HG02943 (cell line): ENCODE measurements around the gene ATRX.
"Not testable (repeated sequence)": the region's sequence is repeated elsewhere in the genome, so short reads cannot be mapped to it uniquely, and the experiment has no call there.

Experiments used
- ATAC-seq: cut with Tn5 transposase; IDR thresholded peaks from one replicate; pipeline ENCODE4 v1.9.1; 2021; ENCODE audit warnings: mild to moderate bottlenecking, low read depth, moderate library complexity; ENCODE audit not compliant: unreplicated experiment

The ATRX gene

GRCh38 chrX:77622672-77623071 lies 163.3 kb downstream of the ATRX start:
- ATAC-seq: no peak

GRCh38 chrX:77622233-77622632 lies 163.8 kb downstream of the ATRX start:
- no peak for ATAC-seq

GRCh38 chrX:77621453-77621852 lies 164.6 kb downstream of the ATRX start:
- not testable (repeated sequence) for ATAC-seq

- ATAC-seq: no peak
These were observed 168.8 kb downstream of the ATRX start for GRCh38 chrX:77617206-77617605.

- no peak for ATAC-seq
These were observed 182.2 kb downstream of the ATRX start for GRCh38 chrX:77603635-77604336.

GRCh38 chrX:77597511-77597910 lies 188.5 kb downstream of the ATRX start:
- ATAC-seq: no peak

- ATAC-seq: no peak
These were observed 188.9 kb downstream of the ATRX start for GRCh38 chrX:77597090-77597489.

- no peak for ATAC-seq
These were observed 190.2 kb downstream of the ATRX start for GRCh38 chrX:77595848-77596247.

- no peak for ATAC-seq
These were observed 213.7 kb downstream of the ATRX start for GRCh38 chrX:77572322-77572721.

GRCh38 chrX:77565278-77565677 lies 220.7 kb downstream of the ATRX start:
- ATAC-seq: no peak

GRCh38 chrX:77564823-77565222 lies 221.2 kb downstream of the ATRX start:
- no peak for ATAC-seq

GRCh38 chrX:77561372-77561771 lies 224.6 kb downstream of the ATRX start:
- ATAC-seq: no peak

- no peak for ATAC-seq
These were observed 229.7 kb downstream of the ATRX start for GRCh38 chrX:77556276-77556675.

- ATAC-seq: no peak
These were observed 237.3 kb downstream of the ATRX start for GRCh38 chrX:77548751-77549150.

- ATAC-seq: not testable (repeated sequence)
These were observed 246.2 kb downstream of the ATRX start for GRCh38 chrX:77539778-77540177.

GRCh38 chrX:77531261-77531660 lies 254.8 kb downstream of the ATRX start:
- ATAC-seq: not testable (repeated sequence)

- no peak for ATAC-seq
These were observed 258.0 kb downstream of the ATRX start for GRCh38 chrX:77528034-77528433.

- ATAC-seq: no peak
These were observed 258.6 kb downstream of the ATRX start for GRCh38 chrX:77527233-77528001.

GRCh38 chrX:77519765-77520164 lies 266.3 kb downstream of the ATRX start:
- ATAC-seq: no peak

- ATAC-seq: no peak
These were observed 271.8 kb downstream of the ATRX start for GRCh38 chrX:77514177-77514576.

GRCh38 chrX:77510007-77510406 lies 276.0 kb downstream of the ATRX start:
- no peak for ATAC-seq

- ATAC-seq: no peak
These were observed 280.8 kb downstream of the ATRX start for GRCh38 chrX:77505227-77505626.
